Measurements from ENCODE around the gene C11orf24.

DNA sequence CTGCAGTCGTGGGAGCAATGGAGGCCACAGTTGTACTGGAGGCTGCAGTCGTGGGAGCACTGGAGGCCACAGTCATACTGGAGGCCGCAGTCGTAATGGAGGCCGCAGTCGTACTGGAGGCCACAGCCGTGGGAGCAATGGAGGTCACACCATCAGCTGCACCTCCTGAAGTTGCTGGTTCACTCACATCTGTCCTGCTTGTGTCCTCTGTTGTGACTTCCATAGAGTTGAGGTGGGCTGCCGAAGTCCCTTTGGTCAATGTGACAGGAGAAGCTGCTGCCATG lies 9.3 kb downstream of the C11orf24 start:
- TF ChIP-seq, protein P1, sequence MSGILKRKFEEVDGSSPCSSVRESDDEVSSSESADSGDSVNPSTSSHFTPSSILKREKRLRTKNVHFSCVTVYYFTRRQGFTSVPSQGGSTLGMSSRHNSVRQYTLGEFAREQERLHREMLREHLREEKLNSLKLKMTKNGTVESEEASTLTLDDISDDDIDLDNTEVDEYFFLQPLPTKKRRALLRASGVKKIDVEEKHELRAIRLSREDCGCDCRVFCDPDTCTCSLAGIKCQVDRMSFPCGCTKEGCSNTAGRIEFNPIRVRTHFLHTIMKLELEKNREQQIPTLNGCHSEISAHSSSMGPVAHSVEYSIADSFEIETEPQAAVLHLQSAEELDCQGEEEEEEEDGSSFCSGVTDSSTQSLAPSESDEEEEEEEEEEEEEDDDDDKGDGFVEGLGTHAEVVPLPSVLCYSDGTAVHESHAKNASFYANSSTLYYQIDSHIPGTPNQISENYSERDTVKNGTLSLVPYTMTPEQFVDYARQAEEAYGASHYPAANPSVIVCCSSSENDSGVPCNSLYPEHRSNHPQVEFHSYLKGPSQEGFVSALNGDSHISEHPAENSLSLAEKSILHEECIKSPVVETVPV (CRISPR knock-in tag; IDR thresholded peaks at IDR 0.05): no peak
- no peak for TF ChIP-seq ZFP30 (CRISPR knock-in tag; IDR thresholded peaks at IDR 0.05)

Measured in SK-N-SH treated with all-trans-retinoic acid at 6 μM for 48 hours (cell line).